Stimulated activated CD4-positive, alpha-beta T cell treated with anti-CD3 and anti-CD28 coated beads, Interleukin-4, amount 100 ng/mL, for 48 hours (primary cell): Measurements from ENCODE around the gene DYRK4.

Experiments used
- DNase-seq, 2 donors: peaks; one replicate each; pipeline ENCODE4 v3.0.0-alpha.2; 2020; ENCODE audit warnings: low read depth in 2 of 2

DYRK4 gene

GRCh38 chr12:4621511-4621910 is 59.5 kb downstream of the DYRK4 start:
- DNase-seq, result no peak

GRCh38 chr12:4626543-4626942 is 64.5 kb downstream of the DYRK4 start:
- no peak for DNase-seq

GRCh38 chr12:4628406-4628805 is 66.4 kb downstream of the DYRK4 start:
- no peak for DNase-seq

DNA sequence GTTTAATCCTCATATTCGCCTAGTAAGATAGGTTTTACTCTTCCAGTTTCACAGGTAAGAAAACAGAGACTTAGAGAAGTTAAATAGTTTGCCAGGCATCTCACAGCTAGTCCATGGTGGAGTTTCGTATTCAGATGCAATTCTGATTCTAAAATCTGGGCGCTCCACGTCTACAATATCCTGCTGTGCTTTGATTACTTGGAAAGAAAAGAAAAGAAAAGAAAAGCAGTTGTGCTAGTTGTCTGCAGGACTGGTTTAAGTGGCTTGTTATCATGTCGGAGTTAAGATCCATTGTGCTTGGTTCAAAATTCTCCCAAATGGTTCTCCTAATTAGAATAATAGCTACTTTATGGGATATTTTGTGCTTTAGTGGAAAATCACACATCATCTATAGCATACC is 68.3 kb downstream of the DYRK4 start:
- no peak for DNase-seq

GRCh38 chr12:4643747-4644146 is 81.7 kb downstream of the DYRK4 start:
- DNase-seq, result no peak

DNA sequence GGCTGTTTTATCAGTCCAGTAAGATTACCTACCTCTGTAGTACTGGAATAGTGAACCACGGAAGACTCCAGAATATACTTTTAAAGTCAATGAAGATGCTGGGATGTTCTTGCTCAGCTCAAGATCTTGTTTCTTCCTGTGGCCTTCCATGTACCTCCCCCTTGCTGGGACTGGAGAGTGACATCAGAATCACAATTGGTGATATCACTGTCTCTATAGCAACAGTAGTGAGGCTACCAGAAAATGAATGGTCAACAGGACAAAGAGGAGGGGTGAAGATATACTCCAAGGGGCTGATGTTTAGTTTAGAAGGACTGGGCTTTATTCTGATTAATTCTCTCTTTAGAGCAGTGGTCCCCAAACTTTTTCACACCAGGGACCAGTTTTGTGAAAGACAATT is 83.0 kb downstream of the DYRK4 start:
- DNase-seq, result no peak

- DNase-seq, result no peak
Observed at GRCh38 chr12:4648104-4648500, 86.1 kb downstream of the DYRK4 start.

DNA sequence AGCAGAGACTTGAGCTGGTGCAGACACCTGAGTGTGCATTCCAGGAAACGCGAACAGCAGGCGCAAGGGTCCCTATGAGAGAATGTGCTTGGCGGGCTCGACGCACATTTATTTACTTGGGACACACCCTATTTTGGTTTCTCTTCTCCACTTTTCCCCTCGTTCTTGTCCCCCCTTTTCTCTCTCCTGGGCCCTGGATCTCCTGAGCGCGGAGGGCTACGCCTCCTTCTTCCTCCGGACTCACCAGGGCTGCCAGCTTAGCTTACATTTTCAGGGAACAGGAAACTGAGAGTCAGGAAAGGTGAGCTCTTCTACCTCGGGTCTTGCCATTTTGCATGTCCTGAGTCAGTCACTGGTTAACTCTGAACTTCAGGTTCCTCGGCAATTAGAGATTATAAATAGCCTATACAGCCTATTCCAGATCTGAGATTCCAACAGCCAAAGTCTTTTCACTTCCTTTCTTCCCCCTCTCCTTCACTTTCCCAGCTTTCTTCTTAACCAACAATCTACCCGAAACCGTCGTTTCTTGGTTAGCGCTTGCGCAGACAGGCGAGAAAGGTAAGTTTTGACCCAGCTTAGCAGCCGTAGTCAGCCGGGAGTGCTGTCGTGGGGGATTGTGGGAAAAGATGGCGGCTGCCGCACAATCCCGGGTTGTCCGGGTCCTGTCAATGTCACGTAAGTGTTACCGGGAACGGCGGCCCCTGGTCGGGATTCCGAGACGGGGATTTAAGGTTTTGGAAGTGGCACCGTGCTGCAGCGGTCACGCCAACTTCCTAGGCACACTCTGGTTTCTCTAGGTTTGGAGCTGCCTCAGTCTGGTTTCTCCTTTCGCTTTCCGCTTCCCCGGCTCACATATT is 86.7 kb downstream of the DYRK4 start, which contains the start of the genes AKAP3 and NDUFA9:
AKAP3 (minus strand) TSS at position 551 of the 857 bp plus-strand sequence. CDS start 10,855 bp downstream, outside the sequence.
NDUFA9 (plus strand) TSS at position 614 of the 857 bp plus-strand sequence; CDS start at position 627, 13 bp downstream.
- DNase-seq, result peak; percentile 61 to 76

DNA sequence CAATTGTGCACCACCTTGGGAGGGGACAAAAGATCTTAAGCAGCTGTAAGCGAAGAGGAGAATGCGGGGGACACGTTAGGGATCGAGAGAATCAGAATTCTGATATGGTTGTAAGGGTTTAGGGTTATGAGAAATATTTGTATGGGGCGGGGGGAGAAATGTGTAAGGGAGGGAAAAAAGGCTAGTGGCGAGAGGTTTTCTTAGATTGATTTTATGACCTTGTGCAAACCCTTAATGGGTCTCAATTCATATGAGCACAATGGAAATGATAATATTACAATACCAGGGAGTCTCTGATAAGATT is 87.3 kb downstream of the DYRK4 start:
- no peak for DNase-seq

GRCh38 chr12:4653257-4653656 is 91.2 kb downstream of the DYRK4 start:
- DNase-seq, result no peak

- no peak for DNase-seq
Observed at GRCh38 chr12:4653691-4654090, 91.7 kb downstream of the DYRK4 start.
